OCI-LY3 (cell line): ENCODE data around the gene SLC34A1.

Experiments used
- H2AFZ ChIP-seq: fragments of 200-600, 300-600 bp; shearing (Covaris generic); 2 replicates; pipeline ENCODE4 v1.6.0; 2014; ENCODE audit warnings: antibody characterized with exemption, low read depth, low read length
- H3K27ac ChIP-seq: fragments of 200-600, 300-600 bp; sonication (generic); 2 replicates; pipeline ENCODE4 v1.5.1; 2014; ENCODE audit warnings: mild to moderate bottlenecking, low read length, moderate library complexity, mixed read lengths
- H3K27me3 ChIP-seq: fragments of 200-600, 300-600 bp; sonication (generic); 2 replicates; pipeline ENCODE4 v1.6.1; 2014; ENCODE audit warnings: low read depth, low read length, mixed read lengths
- H3K36me3 ChIP-seq: fragments of 200-600, 300-600 bp; sonication (generic); replicated peaks from 2 replicates; pipeline ENCODE3; 2014; ENCODE audit warnings: low read depth, low read length, mixed read lengths
- H3K4me1 ChIP-seq: fragments of 300-600, 200-600 bp; sonication (generic); 2 replicates; pipeline ENCODE4 v1.6.1; 2014; ENCODE audit warnings: low read length, mixed read lengths
- H3K4me2 ChIP-seq: fragments of 200-600, 300-600 bp; sonication (generic); 2 replicates; pipeline ENCODE4 v1.6.1; 2014; ENCODE audit warnings: low read length, mixed read lengths
- H3K4me3 ChIP-seq: fragments of 300-600, 200-600 bp; sonication (generic); 2 replicates; pipeline ENCODE4 v1.5.1; 2014; ENCODE audit warnings: antibody characterized with exemption, mild to moderate bottlenecking, low read length, moderate library complexity
- H3K79me2 ChIP-seq: fragments of 300-600, 200-600 bp; shearing (Covaris generic); 2 replicates; pipeline ENCODE4 v1.6.1; 2014; ENCODE audit warnings: mild to moderate bottlenecking, low read length, mixed read lengths
- H3K9ac ChIP-seq: fragments of 300-600, 200-600 bp; shearing (Covaris generic); 2 replicates; pipeline ENCODE4 v1.6.0; 2014; ENCODE audit warnings: mild to moderate bottlenecking, low read length, moderate library complexity
- H3K9me3 ChIP-seq: fragments of 200-600, 300-600 bp; shearing (Covaris generic); 2 replicates; pipeline ENCODE4 v1.6.1; 2014; ENCODE audit warnings: low read length, mixed read lengths; ENCODE audit not compliant: insufficient read depth
- H4K20me1 ChIP-seq: fragments of 200-600, 300-600 bp; sonication (generic); 2 replicates; pipeline ENCODE4 v1.6.1; 2016; ENCODE audit warnings: low read length, mixed read lengths; ENCODE audit not compliant: insufficient read depth
- CTCF ChIP-seq: fragments of 200-600, 300-600 bp; sonication (generic); IDR thresholded peaks from 2 replicates; pipeline ENCODE4 v1.5.1; 2014; ENCODE audit warnings: antibody characterized with exemption, low read length, low read depth
- EZH2phosphoT487 ChIP-seq: fragments of 200-600 bp; shearing (Covaris generic); IDR thresholded peaks from 2 replicates; pipeline ENCODE4 v1.6.1; 2018; ENCODE audit warnings: antibody characterized with exemption, mixed run types, low read depth

Gene SLC34A1

GRCh38 chr5:177377851-177378776 is 6.1 kb upstream of the SLC34A1 start:
- Histone ChIP-seq H3K27me3 (peaks cover 4% of the 10 kb centered on the region), H3K4me3 (no peak overlapping the region), H3K9me3 (no peaks in the 10 kb centered on the region), H3K4me1 (no peaks in the 10 kb centered on the region), H3K4me2 (no peak overlapping the region), H3K9ac (no peak overlapping the region), H3K36me3 (no peaks in the 10 kb centered on the region), H3K27ac (no peak overlapping the region), H4K20me1 (no peaks in the 10 kb centered on the region), H3K79me2 (no peaks in the 10 kb centered on the region), H2AFZ (no peak overlapping the region)
- TF ChIP-seq CTCF = no peak
- TF ChIP-seq EZH2phosphoT487 = no peak

- H3K27me3 ChIP-seq = peaks cover 14% of the 10 kb centered on the region
- H4K20me1 ChIP-seq = no peaks in the 10 kb centered on the region
- no peak overlapping the region for H3K9ac ChIP-seq
- H3K27ac ChIP-seq = no peak overlapping the region
- H2AFZ ChIP-seq = no peak overlapping the region
- H3K4me2 ChIP-seq = no peak overlapping the region
- H3K9me3 ChIP-seq = no peaks in the 10 kb centered on the region
- no peak for TF ChIP-seq CTCF
- no peak for TF ChIP-seq EZH2phosphoT487
- no peaks in the 10 kb centered on the region for H3K79me2 ChIP-seq
- H3K4me3 ChIP-seq = no peak overlapping the region
- no peaks in the 10 kb centered on the region for H3K4me1 ChIP-seq
- H3K36me3 ChIP-seq = no peaks in the 10 kb centered on the region
These were observed 5.0 kb upstream of the SLC34A1 start for GRCh38 chr5:177378884-177379883.

GRCh38 chr5:177380805-177381126 is 3.5 kb upstream of the SLC34A1 start:
- no peaks in the 10 kb centered on the region for H3K4me1 ChIP-seq

More at GRCh38 chr5:177380805-177381126, 3.5 kb upstream of the SLC34A1 start:
- TF ChIP-seq CTCF (no peak), EZH2phosphoT487 (no peak)
- Histone ChIP-seq H3K4me3 (no peak overlapping the region), H3K36me3 (no peaks in the 10 kb centered on the region), H3K79me2 (no peaks in the 10 kb centered on the region), H2AFZ (no peak overlapping the region), H3K4me2 (no peak overlapping the region), H3K27ac (no peak overlapping the region), H4K20me1 (no peaks in the 10 kb centered on the region), H3K9ac (no peak overlapping the region), H3K9me3 (no peaks in the 10 kb centered on the region), H3K27me3 (peaks cover 24% of the 10 kb centered on the region)
